WTC11 (cell line): ENCODE results near the gene CUL2. TPM values are rescaled to one million over a fixed set of nuclear protein-coding genes. Genes with fewer than 3 reads are reported as not detected.
"Not testable (repeated sequence)": the region's sequence is repeated elsewhere in the genome, so short reads cannot be mapped to it uniquely, and the experiment has no call there.

Source experiments
- ATAC-seq: fragments of 200-7000 bp; cut with Tn5 transposase; 2 replicates; pipeline ENCODE4 v1.10.0; 2021; ENCODE audit warnings: mild to moderate bottlenecking, moderate library complexity
- CTCF ChIA-PET: fragments of 300-600 bp; sonication (Branson Sonifier 250); formaldehyde crosslinking; loops from one replicate; lab custom pipeline; 2021; ENCODE audit warnings: antibody characterized with exemption; lab: Charles Lee
- POLR2A ChIA-PET: fragments of 350-600 bp; sonication (Branson Sonifier 250); formaldehyde crosslinking; loops from one replicate; lab custom pipeline; 2021; ENCODE audit warnings: antibody characterized with exemption; lab: Charles Lee
- DNase-seq: peaks from one replicate; pipeline ENCODE4 v3.0.0; 2021; ENCODE audit warnings: low spot score
- H3K27ac Mint-ChIP-seq: 2 replicates; pipeline ENCODE4 v1.8.0; 2021; ENCODE audit warnings: mixed read lengths
- H3K27me3 Mint-ChIP-seq: 2 replicates; pipeline ENCODE4 v1.8.0; 2021; ENCODE audit warnings: low read depth, mild to moderate bottlenecking, moderate library complexity, mixed read lengths
- H3K36me3 Mint-ChIP-seq: 2 replicates; pipeline ENCODE4 v1.8.0; 2021; ENCODE audit warnings: mixed read lengths
- H3K4me1 Mint-ChIP-seq: 2 replicates; pipeline ENCODE4 v1.8.0; 2022; ENCODE audit warnings: mixed read lengths
- H3K4me3 Mint-ChIP-seq: 2 replicates; pipeline ENCODE4 v1.8.0; 2021; ENCODE audit warnings: mild to moderate bottlenecking, moderate library complexity, mixed read lengths
- H3K9me3 Mint-ChIP-seq: 2 replicates; pipeline ENCODE4 v1.8.0; 2021; ENCODE audit warnings: mixed read lengths
- FOXK1 ChIP-seq: sonication (generic); formaldehyde crosslinking; IDR thresholded peaks from 2 replicates; pipeline ENCODE4 v1.8.0; 2022; ENCODE audit warnings: mild to moderate bottlenecking, moderate library complexity, missing genetic modification reagents
- GABPB1 ChIP-seq: sonication (generic); formaldehyde crosslinking; IDR thresholded peaks from 2 replicates; pipeline ENCODE4 v1.8.1; 2023; ENCODE audit warnings: mild to moderate bottlenecking, missing genetic modification reagents
- IRF1 ChIP-seq: sonication (generic); formaldehyde crosslinking; IDR thresholded peaks from 2 replicates; pipeline ENCODE4 v1.8.0; 2023; ENCODE audit warnings: missing genetic modification reagents
- JUN ChIP-seq: sonication (generic); formaldehyde crosslinking; IDR thresholded peaks from 2 replicates; pipeline ENCODE4 v1.8.0; 2023; ENCODE audit warnings: mild to moderate bottlenecking, missing genetic modification reagents
- MXD4 ChIP-seq: fragments of 250-450 bp; sonication (Bioruptor Pico); IDR thresholded peaks from 2 replicates; pipeline ENCODE4 v1.8.0; 2021; ENCODE audit warnings: mild to moderate bottlenecking, moderate library complexity, borderline replicate concordance
- NFATC4 ChIP-seq: fragments of 250-450 bp; sonication (Bioruptor Pico); IDR thresholded peaks from 2 replicates; pipeline ENCODE4 v1.9.0; 2021; ENCODE audit warnings: mild to moderate bottlenecking
- NR2C2 ChIP-seq: sonication (generic); formaldehyde crosslinking; IDR thresholded peaks from 2 replicates; pipeline ENCODE4 v1.8.0; 2022; ENCODE audit warnings: mild to moderate bottlenecking, missing genetic modification reagents
- SP1 ChIP-seq: sonication (generic); formaldehyde crosslinking; conservative IDR thresholded peaks from 2 replicates; pipeline ENCODE4 v1.8.1; 2022; ENCODE audit warnings: missing genetic modification reagents
- ZNF281 ChIP-seq: sonication (generic); formaldehyde crosslinking; IDR thresholded peaks from 2 replicates; pipeline ENCODE4 v1.8.0; 2023; ENCODE audit warnings: mild to moderate bottlenecking, missing genetic modification reagents
- ZNF671 ChIP-seq: fragments of 250-450 bp; sonication (Bioruptor Pico); IDR thresholded peaks from 2 replicates; pipeline ENCODE4 v1.8.0; 2021; ENCODE audit warnings: mild to moderate bottlenecking
- total RNA-seq: library from RNA; stranded (reverse); gene quantifications from 3 replicates; pipeline ENCODE4 v1.2.3, GENCODE V29; 2021
- TF ChIP-seq, protein P1 (sequence below): sonication (generic); formaldehyde crosslinking; IDR thresholded peaks from 2 replicates; pipeline ENCODE4 v1.8.1; 2022; ENCODE audit warnings: mild to moderate bottlenecking, missing genetic modification reagents, moderate library complexity, borderline replicate concordance
- TF ChIP-seq, protein P2 (sequence below): sonication (generic); formaldehyde crosslinking; IDR thresholded peaks from 2 replicates; pipeline ENCODE4 v1.8.0; 2023; ENCODE audit warnings: missing genetic modification reagents, mild to moderate bottlenecking, borderline replicate concordance
- TF ChIP-seq, protein P3 (sequence below): sonication (generic); formaldehyde crosslinking; IDR thresholded peaks from 2 replicates; pipeline ENCODE4 v1.8.0; 2022; ENCODE audit warnings: mild to moderate bottlenecking, missing genetic modification reagents
- TF ChIP-seq, protein P4 (sequence below): sonication (generic); formaldehyde crosslinking; IDR thresholded peaks from 2 replicates; pipeline ENCODE4 v1.8.0; 2022; ENCODE audit warnings: mild to moderate bottlenecking, missing genetic modification reagents

The CUL2 gene
- total RNA-seq, 1 experiment from 2014 or later, result 38.3 TPM

GRCh38 chr10:34993782-34994181, 96.4 kb downstream of the CUL2 start:
- no peaks in the 10 kb centered on the region for H3K36me3 Mint-ChIP-seq
- H3K27me3 Mint-ChIP-seq, result peaks cover 2% of the 10 kb centered on the region
- ATAC-seq, result no peak
- CTCF ChIA-PET, result interaction anchor here (0.8 to 3.8 kb wide), 29 partner anchors 8 to 355 kb away, joined by 3 to 66 read pairs (median 5); partner anchors contain the start of genes CREM and PARD3
- peaks cover 23% of the 10 kb centered on the region for H3K4me1 Mint-ChIP-seq
- H3K27ac Mint-ChIP-seq, result no peak overlapping the region
- H3K4me3 Mint-ChIP-seq, result no peak overlapping the region
- no peaks in the 10 kb centered on the region for H3K9me3 Mint-ChIP-seq
- no peak for TF ChIP-seq ZNF281 (CRISPR knock-in tag)
- TF ChIP-seq, protein P1, sequence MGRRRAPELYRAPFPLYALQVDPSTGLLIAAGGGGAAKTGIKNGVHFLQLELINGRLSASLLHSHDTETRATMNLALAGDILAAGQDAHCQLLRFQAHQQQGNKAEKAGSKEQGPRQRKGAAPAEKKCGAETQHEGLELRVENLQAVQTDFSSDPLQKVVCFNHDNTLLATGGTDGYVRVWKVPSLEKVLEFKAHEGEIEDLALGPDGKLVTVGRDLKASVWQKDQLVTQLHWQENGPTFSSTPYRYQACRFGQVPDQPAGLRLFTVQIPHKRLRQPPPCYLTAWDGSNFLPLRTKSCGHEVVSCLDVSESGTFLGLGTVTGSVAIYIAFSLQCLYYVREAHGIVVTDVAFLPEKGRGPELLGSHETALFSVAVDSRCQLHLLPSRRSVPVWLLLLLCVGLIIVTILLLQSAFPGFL (CRISPR knock-in tag), result no peak
- no peak for TF ChIP-seq JUN (CRISPR knock-in tag)
- TF ChIP-seq FOXK1, result no peak
- TF ChIP-seq, protein P2, sequence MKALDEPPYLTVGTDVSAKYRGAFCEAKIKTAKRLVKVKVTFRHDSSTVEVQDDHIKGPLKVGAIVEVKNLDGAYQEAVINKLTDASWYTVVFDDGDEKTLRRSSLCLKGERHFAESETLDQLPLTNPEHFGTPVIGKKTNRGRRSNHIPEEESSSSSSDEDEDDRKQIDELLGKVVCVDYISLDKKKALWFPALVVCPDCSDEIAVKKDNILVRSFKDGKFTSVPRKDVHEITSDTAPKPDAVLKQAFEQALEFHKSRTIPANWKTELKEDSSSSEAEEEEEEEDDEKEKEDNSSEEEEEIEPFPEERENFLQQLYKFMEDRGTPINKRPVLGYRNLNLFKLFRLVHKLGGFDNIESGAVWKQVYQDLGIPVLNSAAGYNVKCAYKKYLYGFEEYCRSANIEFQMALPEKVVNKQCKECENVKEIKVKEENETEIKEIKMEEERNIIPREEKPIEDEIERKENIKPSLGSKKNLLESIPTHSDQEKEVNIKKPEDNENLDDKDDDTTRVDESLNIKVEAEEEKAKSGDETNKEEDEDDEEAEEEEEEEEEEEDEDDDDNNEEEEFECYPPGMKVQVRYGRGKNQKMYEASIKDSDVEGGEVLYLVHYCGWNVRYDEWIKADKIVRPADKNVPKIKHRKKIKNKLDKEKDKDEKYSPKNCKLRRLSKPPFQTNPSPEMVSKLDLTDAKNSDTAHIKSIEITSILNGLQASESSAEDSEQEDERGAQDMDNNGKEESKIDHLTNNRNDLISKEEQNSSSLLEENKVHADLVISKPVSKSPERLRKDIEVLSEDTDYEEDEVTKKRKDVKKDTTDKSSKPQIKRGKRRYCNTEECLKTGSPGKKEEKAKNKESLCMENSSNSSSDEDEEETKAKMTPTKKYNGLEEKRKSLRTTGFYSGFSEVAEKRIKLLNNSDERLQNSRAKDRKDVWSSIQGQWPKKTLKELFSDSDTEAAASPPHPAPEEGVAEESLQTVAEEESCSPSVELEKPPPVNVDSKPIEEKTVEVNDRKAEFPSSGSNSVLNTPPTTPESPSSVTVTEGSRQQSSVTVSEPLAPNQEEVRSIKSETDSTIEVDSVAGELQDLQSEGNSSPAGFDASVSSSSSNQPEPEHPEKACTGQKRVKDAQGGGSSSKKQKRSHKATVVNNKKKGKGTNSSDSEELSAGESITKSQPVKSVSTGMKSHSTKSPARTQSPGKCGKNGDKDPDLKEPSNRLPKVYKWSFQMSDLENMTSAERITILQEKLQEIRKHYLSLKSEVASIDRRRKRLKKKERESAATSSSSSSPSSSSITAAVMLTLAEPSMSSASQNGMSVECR (CRISPR knock-in tag), result no peak
- POLR2A ChIA-PET, result no interaction called here
- no peak for DNase-seq

- CTCF ChIA-PET, result interaction anchor here (1.3 kb wide), 1 partner anchor 205 kb away, joined by 3 read pairs; no protein-coding TSS in a partner anchor
- POLR2A ChIA-PET, H3K9me3 Mint-ChIP-seq: not testable (repeated sequence)
These were observed 99.0 kb downstream of the CUL2 start for GRCh38 chr10:34991117-34991516.

GRCh38 chr10:34988397-34989067, 101.6 kb downstream of the CUL2 start:
- ATAC-seq (no peak), DNase-seq (no peak)
- H3K9me3 Mint-ChIP-seq, result peaks cover 13% of the 10 kb centered on the region
- H3K4me1 Mint-ChIP-seq, result peaks cover 2% of the 10 kb centered on the region
- peaks cover 12% of the 10 kb centered on the region for H3K36me3 Mint-ChIP-seq
- H3K27me3 Mint-ChIP-seq, result no peaks in the 10 kb centered on the region
- no peak overlapping the region for H3K4me3 Mint-ChIP-seq
- POLR2A ChIA-PET, result no interaction called here
- CTCF ChIA-PET, result interaction anchor here (1.1 kb wide), 1 partner anchor 333 kb away, joined by 4 read pairs; no protein-coding TSS in a partner anchor
- no peak overlapping the region for H3K27ac Mint-ChIP-seq
- TF ChIP-seq GABPB1 (CRISPR knock-in tag) (no peak), IRF1 (no peak), NFATC4 (CRISPR knock-in tag) (no peak), NR2C2 (CRISPR knock-in tag) (no peak), ZNF671 (CRISPR knock-in tag) (no peak), MXD4 (CRISPR knock-in tag) (no peak), SP1 (CRISPR knock-in tag) (no peak)
- TF ChIP-seq, protein P3, sequence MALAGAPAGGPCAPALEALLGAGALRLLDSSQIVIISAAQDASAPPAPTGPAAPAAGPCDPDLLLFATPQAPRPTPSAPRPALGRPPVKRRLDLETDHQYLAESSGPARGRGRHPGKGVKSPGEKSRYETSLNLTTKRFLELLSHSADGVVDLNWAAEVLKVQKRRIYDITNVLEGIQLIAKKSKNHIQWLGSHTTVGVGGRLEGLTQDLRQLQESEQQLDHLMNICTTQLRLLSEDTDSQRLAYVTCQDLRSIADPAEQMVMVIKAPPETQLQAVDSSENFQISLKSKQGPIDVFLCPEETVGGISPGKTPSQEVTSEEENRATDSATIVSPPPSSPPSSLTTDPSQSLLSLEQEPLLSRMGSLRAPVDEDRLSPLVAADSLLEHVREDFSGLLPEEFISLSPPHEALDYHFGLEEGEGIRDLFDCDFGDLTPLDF, result no peak
- TF ChIP-seq, protein P4, sequence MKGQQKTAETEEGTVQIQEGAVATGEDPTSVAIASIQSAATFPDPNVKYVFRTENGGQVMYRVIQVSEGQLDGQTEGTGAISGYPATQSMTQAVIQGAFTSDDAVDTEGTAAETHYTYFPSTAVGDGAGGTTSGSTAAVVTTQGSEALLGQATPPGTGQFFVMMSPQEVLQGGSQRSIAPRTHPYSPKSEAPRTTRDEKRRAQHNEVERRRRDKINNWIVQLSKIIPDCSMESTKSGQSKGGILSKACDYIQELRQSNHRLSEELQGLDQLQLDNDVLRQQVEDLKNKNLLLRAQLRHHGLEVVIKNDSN (CRISPR knock-in tag), result no peak

More at GRCh38 chr10:34991117-34991516, 99.0 kb downstream of the CUL2 start:
- H3K4me3 Mint-ChIP-seq, ATAC-seq, DNase-seq, H3K27me3 Mint-ChIP-seq, H3K36me3 Mint-ChIP-seq, H3K27ac Mint-ChIP-seq: not testable (repeated sequence)
- peaks cover 20% of the 10 kb centered on the region for H3K4me1 Mint-ChIP-seq
